Measurements from ENCODE around the gene NEB.
"Not testable (repeated sequence)": the region's sequence is repeated elsewhere in the genome, so short reads cannot be mapped to it uniquely, and the experiment has no call there.

NEB gene

DNA sequence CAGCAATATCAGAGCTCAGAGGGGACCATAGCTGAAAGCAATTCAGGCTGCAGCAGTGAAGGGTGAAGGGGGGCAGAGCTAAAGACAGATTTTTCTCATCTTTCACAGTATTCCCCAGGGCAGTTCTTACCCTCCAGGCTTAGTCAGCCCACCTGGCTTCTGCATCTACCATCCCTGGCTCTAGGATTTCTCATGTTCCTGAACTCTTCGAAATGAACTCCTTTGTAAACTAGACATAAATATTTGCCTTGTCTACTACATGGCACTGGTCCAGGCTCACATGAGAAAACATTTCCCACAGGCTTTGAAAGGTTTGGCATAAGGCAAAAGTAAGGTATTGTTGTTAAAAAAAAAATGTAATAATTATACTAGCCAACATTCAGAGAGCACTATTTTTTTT, 23.6 kb upstream of the NEB start:
- no peak for DNase-seq

DNA sequence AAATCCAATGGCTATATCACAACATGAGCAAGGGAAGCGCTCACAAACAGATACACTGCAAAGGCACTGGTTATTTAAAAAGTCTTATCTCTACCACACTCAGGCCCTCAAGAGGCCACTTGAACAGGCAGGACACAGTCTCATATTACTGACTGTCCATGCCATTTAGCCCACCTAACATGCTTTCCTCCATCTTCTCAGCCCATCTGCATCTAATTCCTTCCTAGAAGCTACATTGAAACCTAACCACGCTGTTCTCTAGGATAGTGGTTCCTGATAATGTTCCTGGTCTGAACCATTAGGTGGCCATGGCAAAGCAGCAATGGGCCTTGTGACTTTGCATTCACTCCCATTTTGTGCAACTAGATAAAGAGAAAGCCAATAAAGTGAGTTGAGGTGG, 22.5 kb upstream of the NEB start:
- DNase-seq = no peak

DNA sequence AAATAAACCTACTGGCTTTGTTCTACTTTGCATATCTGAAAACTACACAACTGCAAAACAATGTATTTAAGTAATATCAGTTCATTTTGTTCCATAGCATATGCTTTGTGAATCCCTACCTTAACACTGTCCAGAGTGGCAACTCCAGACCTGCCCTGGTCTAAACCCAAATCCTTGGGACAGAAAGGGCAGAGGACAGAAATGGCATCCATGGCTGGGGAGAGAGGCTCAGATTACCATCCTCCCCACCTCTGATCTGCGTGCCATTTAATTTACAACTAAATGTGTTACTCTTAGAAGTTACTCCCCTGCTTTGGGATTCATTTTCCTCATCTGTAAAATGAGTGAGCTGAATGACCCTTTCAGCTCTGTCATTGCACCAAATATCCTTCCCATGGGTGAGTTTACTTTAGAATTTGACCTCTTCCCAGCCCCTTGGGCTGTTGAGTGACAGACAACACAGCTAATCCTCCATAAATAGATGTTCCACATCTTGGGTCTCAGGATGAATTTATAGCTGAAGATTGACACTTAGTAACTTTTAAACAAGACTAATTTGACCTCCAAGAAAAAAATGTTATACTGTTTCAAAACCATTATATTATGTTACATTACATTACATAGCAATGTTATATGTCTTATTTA, 20.1 kb upstream of the NEB start:
- no peak for DNase-seq

DNA sequence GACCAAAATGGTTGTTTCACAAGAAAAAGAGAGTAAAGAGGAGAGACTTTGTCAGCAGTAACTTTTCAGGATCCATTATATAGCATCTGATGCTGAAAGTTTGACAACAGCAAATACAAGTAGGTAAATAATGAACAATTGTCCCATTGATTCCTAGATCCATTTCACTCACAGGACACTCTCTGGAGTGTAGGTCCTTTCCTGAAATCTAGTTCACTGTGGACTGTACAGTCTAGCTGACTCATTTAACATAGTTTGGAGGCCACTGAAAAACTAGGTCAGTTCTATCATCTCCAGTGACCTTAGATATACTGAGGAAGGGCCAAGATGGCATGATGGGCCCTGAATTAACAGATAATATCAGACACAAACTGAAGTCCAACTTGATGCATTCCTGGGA, 19.3 kb upstream of the NEB start:
- DNase-seq = no peak

DNA sequence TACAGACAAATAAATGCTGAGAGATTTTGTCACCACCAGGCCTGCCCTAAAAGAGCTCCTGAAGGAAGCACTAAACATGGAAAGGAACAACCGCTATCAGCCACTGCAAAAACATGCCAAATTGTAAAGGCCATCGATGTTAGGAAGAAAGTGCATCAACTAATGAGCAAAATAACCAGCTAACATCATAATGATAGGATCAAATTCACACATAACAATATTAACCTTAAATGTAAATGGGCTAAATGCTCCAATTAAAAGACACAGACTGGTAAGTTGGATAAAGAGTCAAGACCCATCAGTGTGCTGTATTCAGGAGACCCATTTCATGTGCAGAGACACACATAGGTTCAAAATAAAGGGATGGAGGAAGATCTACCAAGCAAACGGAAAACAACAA, 11.0 kb upstream of the NEB start:
- DNase-seq = not testable (repeated sequence)

DNA sequence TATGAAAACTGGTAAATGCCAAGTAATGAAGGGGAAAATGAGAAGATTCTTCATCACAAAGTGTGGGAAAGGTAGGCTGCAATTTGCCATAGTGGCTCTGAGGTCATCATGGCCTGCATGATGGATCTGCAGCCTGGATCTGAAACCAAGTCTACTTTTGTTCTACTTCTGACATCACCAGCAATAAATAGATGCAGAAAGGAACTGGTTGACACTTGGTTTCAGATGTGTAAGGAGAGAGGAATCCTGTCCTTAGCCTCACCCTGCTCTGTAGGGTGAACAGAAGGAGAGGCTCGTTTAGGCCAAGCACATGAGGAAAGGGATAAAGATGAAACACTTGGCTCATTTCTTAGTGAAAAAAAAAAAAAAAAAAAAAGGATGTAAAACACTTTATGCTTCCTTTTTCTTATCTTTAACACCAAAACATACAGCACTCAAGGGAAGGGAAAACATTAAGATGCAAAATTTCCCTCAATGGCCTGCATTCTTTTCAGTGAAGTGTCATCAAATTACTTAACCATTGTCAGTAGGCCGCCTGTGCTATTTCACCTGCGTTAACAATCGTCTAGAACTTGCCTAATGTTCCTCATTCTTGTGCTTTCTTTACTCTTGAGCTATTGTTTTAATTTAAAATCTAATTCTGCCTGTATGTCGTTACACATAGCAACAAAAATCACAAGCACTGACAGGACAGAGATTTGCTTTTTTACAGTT, 3.9 kb downstream of the NEB start:
- DNase-seq = no peak

DNA sequence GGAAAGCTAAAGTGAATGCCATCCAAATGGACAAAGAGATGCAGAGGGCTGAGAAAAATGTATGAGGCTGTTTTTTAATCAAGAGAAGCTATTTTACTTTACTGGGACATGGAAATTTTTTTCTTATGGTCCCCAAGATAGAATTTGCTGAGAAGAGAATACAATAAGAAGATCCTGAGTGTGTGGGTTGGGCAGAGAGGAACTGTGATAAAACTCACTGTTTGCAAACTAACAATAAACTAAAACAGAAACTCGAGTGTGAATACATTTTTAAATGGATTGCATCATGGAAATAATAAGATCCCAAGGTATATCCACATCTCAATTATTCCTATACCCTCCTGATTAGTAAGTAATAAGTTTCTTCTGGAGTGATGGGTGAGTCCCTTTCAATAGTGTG, 4.4 kb downstream of the NEB start:
- no peak for DNase-seq

DNA sequence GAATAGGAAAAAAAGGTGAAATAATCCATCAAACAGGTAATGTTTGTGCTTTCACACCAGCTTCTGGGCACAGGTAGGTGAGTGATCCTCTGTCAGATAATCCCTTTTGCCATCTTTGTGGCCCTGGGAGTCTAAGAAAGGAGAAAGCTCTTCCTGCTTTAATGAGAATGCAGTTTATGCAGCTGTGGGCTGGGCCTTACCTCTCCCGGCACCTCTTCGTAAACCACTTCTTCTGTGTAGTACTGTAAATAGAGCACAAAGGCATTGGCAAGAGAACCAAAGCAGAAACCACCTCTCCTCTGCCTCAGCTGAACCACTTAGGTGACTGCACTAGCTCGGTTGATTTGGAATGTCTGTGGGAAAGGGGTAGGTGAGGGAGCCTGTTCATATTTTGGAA, 4.9 kb downstream of the NEB start:
- no peak for DNase-seq

DNA sequence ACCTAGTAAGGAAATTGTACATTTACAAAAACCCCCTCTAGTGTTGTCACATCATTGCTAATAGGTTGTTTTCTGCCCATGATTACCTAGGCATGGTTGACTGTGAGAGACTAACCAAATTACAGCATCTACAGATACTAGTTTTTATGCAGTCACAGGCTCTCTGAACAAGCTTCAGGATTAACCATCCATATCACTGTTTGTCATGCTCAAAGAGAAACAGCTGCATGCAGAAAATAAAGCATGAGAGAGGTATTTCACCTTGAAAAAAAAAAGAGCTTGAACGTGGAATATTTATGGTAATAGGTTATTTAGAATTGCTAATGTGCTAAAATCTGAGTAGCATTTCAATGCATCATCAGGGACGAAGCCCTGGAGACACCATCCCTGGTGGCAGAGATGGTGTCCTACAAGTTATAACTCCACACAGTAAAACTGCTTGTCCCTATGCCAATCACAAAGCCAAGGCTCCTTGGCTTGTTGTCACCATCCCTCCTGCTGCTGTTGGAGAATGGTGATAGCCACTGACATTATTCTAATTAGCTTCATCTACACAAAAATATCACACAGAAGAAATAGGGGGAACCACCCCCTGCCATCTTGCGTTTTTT, 5.4 kb downstream of the NEB start:
- DNase-seq = no peak

DNA sequence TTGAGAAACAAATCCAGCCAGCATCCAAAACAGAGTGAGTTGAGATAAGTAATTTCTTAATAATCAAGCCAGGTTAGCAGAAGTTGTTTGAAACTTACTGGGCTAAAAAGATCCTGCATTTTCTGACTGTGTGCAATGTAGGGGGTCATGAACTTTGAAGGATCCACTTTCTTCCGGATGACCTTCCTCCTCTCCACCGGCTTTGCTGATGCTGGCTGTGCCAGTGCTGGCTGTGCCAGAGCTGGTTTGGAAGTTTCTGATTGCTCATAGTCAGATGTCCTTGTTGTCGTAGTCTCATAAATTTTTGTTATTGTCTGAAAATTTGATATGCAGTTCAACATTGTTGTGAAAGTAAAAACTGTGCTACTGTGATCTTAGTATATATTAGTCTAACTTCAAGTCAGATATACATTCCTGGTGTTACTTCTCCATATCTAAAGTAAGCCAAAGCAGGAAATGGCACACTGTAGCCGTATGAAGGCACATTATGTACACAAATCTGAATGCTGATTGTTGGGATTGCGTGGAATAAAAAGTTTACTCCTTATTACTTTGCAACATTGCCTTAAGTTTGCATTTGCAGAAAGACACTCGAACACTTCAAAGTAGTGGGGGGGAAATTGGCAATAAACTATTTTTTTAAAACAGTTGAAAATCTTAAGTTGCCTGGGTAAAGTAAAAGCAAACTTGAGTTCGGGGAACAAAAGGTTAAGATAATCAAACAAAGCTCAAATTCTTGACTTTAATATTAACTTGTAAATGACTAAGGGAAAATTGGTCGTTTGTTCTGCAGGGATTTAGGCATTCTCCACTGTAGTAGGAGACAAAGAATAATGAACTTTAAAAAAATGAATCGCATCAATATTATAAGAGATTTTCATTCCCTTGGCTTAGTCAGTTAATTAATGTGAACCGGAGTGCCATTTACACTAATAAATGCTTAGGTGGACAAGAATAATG, 6.4 kb downstream of the NEB start:
- DNase-seq = no peak

DNA sequence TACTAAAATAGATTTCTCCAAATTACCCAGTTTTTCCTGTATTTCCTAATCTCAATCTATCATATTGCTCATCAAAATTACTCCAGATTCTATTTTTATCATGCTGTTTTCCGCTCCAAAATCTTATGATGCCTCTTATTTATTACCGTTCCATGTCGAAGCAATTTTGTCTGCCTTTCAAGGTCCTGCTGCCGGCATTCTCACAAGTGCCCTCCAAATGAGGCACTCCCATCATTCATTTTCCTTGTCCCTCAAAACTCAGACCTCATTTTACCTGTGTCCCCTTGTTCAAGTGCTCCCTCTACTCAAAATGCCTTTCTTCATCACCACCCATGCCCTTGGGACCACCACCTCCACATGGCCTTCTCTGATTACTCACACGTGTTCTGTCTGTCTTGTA, 13.1 kb downstream of the NEB start:
- DNase-seq = no peak

DNA sequence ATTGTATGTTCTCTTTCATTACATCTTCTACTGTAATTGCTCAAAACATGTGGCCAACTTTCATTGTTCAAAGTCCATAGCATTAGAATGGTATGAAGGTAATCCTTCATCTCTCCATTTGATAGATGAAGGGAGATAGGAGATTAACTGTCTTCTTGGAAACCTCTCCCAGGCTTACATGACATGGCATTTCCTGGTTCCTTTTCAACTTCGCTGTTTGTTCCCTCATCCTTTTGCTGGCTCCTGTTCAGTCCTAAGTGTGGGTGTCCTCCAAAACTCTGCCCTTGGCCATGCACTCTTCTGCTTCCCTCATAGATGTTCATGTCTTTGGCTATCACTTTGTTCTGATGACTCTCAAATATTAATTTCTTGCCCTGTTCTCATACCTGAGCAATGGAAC, 13.8 kb downstream of the NEB start:
- no peak for DNase-seq

DNA sequence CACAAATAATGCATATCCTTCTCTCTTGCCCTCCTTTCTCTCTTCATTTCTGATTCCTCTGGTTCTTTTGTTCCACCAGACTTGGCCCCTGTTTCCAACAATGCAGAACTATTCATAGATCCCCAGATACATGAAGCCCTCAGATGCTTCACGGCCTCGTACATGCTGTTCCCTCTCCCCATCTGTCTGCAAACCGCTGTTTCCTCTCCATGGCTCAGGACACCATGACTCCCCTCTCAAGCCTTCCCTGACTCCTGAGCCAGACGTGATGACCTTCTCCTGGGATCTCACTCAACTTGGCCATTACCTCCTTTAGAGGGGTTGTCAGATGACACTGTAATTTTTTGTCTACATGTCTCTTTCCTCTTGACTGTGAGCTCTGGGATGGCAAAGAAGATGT, 15.5 kb downstream of the NEB start:
- DNase-seq = no peak

DNA sequence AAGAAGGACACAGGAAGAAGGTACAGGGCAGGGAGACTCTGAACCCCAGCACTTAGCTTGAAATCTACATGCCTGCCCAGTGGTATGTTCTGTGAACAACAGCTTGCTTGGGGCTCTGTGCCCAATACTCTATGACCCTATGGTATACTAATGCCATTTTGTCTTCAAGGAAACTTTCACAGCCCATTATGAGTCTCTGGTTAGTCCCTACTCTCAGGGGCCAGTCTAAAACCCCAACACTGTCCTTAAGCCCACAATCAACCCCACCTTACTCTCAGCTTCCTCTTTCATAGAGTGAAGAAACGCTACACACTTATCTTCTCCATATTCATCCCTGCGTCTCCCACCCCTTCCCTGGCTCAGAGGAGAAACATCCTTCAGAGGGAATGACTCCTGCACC, 16.0 kb downstream of the NEB start:
- no peak for DNase-seq

DNA sequence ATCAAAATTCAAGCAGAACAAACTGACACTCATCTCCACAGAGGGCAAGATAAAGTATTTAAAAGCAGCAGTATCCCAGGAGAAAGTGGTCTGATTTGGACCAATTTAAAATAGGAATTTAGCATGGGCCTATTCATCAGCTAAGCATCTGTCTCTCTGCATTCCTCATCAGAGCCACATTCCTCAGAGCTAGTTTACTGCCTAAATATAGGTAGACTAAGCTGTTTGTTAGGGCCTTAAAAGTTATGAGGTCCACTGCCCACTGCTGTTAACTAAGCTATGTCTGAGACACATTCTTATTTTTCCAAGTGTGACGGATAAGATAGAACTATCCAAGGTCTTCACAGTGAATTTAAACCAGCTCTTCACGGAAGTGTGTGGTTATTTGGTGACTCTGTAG, 17.6 kb downstream of the NEB start:
- no peak for DNase-seq

DNA sequence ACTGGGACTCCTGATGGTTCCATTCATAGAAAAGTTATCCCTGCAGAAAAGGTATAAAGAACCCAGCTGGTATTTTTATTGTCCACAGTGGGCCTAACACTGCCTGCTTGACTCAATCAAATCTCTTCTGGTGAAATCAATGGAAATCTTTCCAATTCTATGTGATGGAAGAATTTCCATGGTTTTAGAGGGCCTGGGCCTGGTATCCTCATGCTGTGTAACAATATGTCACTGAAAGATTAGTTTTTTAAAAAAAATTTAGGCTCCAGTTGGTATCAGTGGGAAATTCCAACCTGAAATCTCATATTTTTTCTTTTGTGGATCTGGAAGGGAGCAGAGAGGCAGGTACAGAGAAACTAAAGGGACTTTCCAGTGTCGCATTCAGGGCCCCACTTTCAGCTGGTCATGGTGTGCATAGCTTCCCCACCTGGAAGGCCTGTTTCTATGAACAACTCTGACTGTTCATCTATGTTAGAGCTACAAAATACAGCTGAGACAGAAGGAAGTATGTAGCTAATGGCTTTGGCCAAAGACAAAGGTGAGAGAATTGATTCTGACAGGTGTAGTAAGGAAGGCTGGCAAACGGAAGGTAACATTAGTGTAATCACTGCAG, 20.9 kb downstream of the NEB start:
- no peak for DNase-seq

DNA sequence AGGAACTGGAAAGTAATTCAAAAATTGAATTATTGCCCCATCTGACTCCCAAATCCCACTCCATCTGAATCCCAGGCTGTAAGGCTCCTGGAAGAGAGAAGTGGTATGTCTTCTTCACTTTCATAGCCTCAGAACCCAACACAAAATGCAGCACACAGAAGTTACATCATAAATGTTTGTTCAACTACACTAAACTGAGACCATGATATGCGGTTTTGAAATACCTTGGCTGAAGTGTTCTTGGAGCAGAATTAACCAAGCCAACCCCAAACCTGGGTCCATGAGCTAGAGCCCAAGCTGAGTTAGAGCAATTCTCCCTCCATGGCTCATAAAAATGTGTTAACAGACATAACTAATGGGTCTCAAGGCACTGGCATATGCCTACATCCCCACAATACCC, 23.3 kb downstream of the NEB start:
- DNase-seq = no peak

DNA sequence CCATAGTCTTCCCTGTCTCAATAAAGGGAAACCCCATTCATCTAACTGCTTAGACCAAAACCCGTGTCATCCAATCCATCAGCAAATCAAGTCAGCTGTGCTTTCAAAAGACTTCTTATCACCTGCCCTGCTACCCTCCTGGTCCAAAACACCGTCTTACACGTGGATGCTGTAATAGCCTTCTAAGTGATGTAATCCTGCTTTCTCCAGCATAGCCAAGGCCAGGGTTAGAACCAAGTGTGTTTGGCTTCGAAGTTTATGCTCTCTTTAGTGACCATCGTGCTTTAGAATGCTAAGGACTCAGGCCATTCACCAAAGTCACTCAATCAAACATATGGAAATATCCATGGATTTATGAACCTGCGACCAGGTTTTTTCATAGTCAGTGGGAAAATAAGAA, 25.5 kb downstream of the NEB start:
- DNase-seq = no peak

DNA sequence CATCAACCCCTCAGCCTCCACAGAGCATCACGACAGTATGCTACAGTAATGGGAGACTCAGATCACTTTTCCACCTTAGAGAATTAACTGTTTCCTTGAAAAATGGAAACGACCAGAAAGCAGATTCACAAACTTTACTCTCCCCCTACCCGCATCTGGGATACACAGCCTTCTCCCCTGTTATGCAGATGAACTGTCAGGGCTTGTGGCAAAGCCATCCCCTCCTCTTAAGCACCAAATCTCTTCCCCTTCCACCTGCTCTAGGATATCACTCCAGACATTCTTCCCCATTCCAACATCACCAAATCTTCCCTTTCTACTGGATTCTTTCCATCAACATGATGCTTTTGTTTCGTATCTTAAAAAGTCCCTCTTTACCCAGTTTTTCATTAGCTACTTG, 26.4 kb downstream of the NEB start:
- no peak for DNase-seq

DNA sequence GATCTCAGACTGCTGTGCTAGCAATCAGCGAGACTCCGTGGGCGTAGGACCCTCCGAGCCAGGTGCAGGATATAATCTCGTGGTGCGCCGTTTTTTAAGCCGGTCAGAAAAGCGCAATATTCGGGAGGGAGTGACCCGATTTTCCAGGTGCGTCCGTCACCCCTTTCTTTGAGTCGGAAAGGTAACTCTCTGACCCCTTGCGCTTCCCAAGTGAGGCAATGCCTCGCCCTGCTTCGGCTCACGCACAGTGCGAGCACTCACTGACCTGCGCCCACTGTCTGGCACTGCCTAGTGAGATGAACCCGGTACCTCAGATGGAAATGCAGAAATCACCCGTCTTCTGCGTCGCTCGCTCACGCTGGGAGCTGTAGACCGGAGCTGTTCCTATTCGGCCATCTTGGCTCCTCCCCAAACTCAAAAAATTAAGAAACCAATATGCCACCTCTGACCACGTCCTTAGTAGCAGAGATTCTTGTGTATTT, 29.8 kb downstream of the NEB start:
- not testable (repeated sequence) for DNase-seq

DNA sequence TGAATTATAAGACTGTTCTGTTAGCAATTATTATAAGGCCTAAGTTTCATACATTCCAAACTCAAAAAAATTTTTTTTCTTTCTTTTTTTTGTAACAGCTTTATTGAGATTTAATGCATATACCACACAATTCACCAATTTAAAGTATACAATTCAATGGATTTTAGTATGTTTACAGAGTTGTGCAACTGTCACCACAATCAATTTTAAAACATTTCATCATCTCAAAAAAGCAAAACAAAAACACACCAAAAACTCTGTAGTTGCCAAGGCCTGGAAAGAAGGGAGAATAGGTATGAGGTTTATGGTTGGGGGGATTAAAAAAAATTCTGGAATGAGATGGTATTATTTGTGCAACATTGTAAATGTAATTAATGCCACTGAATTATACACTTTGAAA, 36.1 kb downstream of the NEB start:
- not testable (repeated sequence) for DNase-seq

DNA sequence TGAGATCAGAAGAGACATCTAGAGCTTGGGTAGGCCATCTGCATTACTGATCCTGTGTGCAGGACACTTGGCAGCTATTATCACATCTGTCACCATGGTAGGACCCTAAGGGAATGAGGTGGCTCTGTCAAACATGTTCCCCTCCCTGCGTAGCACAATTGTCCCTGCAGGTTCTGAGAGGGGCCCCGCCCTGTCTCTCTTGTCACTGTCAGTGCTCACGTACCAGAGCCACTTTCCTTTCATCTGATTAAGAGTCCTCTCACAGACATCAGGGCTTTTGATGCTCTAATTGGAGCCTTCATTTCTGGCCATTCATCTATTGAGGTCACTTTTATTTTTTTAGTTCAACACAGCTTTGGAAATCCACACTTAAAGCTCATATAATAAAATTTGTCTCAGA, 38.5 kb downstream of the NEB start:
- DNase-seq = no peak

DNA sequence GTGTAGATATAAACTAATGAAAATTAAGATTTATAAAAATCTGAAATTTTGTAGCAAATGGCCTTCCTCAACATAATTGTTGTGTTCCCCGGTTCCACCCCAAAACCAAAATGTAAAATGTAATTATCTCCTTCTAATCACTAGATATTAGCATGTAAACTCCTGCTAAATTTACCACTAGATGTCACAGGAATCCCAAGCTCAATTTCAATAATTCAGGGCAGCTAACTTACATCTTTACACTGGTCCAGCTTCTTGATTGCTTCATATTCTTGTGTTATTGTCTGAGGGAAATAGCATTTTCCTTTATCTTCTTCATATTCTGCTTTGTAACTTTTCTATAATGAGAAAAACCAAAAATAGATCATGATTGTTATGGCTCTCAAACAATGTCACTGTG, 42.6 kb downstream of the NEB start:
- DNase-seq = no peak

Measured in NCI-H1417 treated with DMSO at 0.1 percent for 48 hours (cell line).